ENCODE data around the gene B9D1. TPM values are rescaled to one million over a fixed set of nuclear protein-coding genes. Genes with fewer than 3 reads are reported as not detected.

The B9D1 gene
- total and polyA plus RNA-seq, 8 donors: 10.9 to 22.8 (median 16.8) TPM; not detected in 2

GRCh38 chr17:19294443-19294842 lies 68.1 kb downstream of the B9D1 start:
- no peaks in the 10 kb centered on the region for H3K36me3 ChIP-seq
- 84 to 91% (median 88%) methylated on average over 3 of the region's 3 CpGs for WGBS, 5 donors
- no peaks in the 10 kb centered on the region for H3K27me3 ChIP-seq
- no peak overlapping the region for H3K4me3 ChIP-seq
- peaks cover 5 to 78% (median 43%) of the 10 kb centered on the region in 4 donors for H3K4me1 ChIP-seq
- TF ChIP-seq CTCF (IDR thresholded peaks at IDR 0.05) (no peak), POLR2A (IDR thresholded peaks at IDR 0.05) (no peak), EP300 (IDR thresholded peaks at IDR 0.05) (no peak), POLR2AphosphoS5 (IDR thresholded peaks at IDR 0.05) (no peak)
- H3K27ac ChIP-seq: no peak overlapping the region
- no peaks in the 10 kb centered on the region for H3K9me3 ChIP-seq
- intact Hi-C loops (cut with DNase I; ENCODE audit: low total_unique reads): no loop called here
- no peak for DNase-seq

Small RNA genes within 50 kb of the gene (small RNA-seq; reads per million reads assigned to genes)
- gene MIR1180: 6.3 to 25.6 (median 7.0) reads per million in 4 donors

Other genes with a start within 250 kb of the B9D1 start
- 1 to 10 TPM in 1 of 5 donors, not detected in 4; 2.9 TPM for gene GRAPL, start 235.1 kb downstream of the B9D1 start, total RNA-seq
- under 1 TPM in 2 of 3 donors, not detected in 1; 0.31 to 0.58 TPM for gene GRAPL, start 235.1 kb downstream of the B9D1 start, polyA plus RNA-seq
- 10 to 100 TPM; 24.5 to 71.9 (median 32.1) TPM for gene EPN2, start 125.4 kb downstream of the B9D1 start, total RNA-seq
- 10 to 100 TPM; 10.7 to 21.1 (median 11.9) TPM for gene EPN2, start 125.4 kb downstream of the B9D1 start, polyA plus RNA-seq
- gene MAPK7, start 15.8 kb upstream of the B9D1 start, total RNA-seq: 100 to 1,000 TPM in 2 of 5 donors, 10 to 100 TPM in 3; 24.0 to 221 (median 40.2) TPM
- 10 to 100 TPM; 10.3 to 13.4 (median 11.3) TPM for gene MAPK7, start 15.8 kb upstream of the B9D1 start, polyA plus RNA-seq
- gene MFAP4, start 24.5 kb upstream of the B9D1 start, total RNA-seq: 100 to 1,000 TPM in 2 of 5 donors, 10 to 100 TPM in 3; 29.3 to 125 (median 80.5) TPM
- gene MFAP4, start 24.5 kb upstream of the B9D1 start, polyA plus RNA-seq: 10 to 100 TPM; 44.0 to 56.4 (median 47.7) TPM
- 1 to 10 TPM in 2 of 5 donors, under 1 TPM in 1, not detected in 2; 0.45 to 4.4 (median 1.7) TPM for gene RNF112, start 48.5 kb upstream of the B9D1 start, total RNA-seq
- gene RNF112, start 48.5 kb upstream of the B9D1 start, polyA plus RNA-seq: 1 to 10 TPM; 2.1 to 5.0 (median 2.2) TPM
- 1 to 10 TPM in 1 of 5 donors, under 1 TPM in 2, not detected in 2; 0.29 to 1.3 (median 0.55) TPM for gene SLC47A1, start 171.1 kb upstream of the B9D1 start, total RNA-seq
- gene SLC47A1, start 171.1 kb upstream of the B9D1 start, polyA plus RNA-seq: 1 to 10 TPM in 2 of 3 donors, under 1 TPM in 1; 0.25 to 1.3 (median 1.1) TPM

Data from stomach (tissue), 9 donors.